Measurements from ENCODE around the gene FNIP1.

FNIP1 gene

DNA sequence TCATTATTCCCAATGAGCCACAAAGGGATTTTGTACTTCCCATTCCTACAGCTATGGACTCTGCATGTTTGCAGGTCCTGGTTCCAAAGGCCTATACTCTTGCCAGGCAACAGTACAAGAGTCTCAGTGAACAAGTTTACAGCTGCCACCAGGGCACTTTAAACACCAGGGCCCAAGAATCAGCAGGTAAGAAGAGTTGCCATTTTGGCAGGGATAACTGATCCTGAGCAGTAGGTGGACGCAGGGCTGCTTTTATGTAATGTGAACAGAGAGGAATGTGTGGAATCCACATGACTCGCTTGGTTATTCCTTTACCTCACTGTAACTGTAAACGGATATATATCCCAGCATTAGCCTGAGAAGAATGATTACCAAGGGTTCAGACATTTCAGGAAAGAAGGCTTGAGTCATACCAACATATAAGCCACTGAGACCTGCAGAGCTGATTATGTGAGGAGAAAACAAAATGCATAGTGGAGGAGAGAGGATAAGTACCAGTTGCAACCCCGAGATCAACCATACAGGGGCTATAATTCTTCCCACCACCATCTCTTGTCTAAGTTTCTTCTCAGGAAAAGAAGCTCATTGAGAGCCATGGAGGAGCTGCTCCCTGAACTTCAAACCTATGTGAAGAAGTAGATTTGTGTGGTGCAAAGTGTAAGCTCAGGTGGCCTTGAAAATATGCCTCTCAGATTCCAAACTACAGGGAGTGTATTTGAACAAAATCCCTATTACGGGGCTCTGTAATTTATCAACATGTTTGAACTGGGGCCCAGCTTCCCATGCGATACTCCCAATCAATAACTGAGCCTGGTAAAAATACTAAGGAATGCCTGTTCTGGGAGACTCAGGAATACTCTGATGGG is 186.4 kb downstream of the FNIP1 start:
- Histone ChIP-seq H3K9me3 (ENCODE audit: insufficient read depth, low read depth, low read length) (no peaks in the 10 kb centered on the region), H3K27me3 (ENCODE audit: insufficient read depth, low read length, poor library complexity, severe bottlenecking) (no peaks in the 10 kb centered on the region), H3K79me2 (ENCODE audit: insufficient read depth, low read length) (peaks cover 94% of the 10 kb centered on the region), H4K20me1 (ENCODE audit: insufficient read depth, low read length, poor library complexity, severe bottlenecking) (peaks cover 13% of the 10 kb centered on the region), H3K4me2 (ENCODE audit: low read depth, low read length, poor library complexity, severe bottlenecking) (no peak overlapping the region), H3K9me2 (replicated peaks; ENCODE audit: low read depth, low read length) (no peaks in the 10 kb centered on the region), H3F3A (ENCODE audit: low read depth) (no peaks in the 10 kb centered on the region), H3K9ac (ENCODE audit: low read depth, low read length, poor library complexity, severe bottlenecking) (no peak overlapping the region), H3K4me1 (ENCODE audit: insufficient read depth, low read length, poor library complexity, severe bottlenecking) (peaks cover 6% of the 10 kb centered on the region), H2AFZ (ENCODE audit: low read length) (no peak overlapping the region), H3K4me3 (ENCODE audit: low read length, poor library complexity, severe bottlenecking) (no peak overlapping the region), H3K36me3 (ENCODE audit: insufficient read depth, low read length) (no peaks in the 10 kb centered on the region)
- no peak for TF ChIP-seq EZH2phosphoT487 (IDR thresholded peaks at IDR 0.05; ENCODE audit: borderline replicate concordance)
- TF ChIP-seq, protein P1, sequence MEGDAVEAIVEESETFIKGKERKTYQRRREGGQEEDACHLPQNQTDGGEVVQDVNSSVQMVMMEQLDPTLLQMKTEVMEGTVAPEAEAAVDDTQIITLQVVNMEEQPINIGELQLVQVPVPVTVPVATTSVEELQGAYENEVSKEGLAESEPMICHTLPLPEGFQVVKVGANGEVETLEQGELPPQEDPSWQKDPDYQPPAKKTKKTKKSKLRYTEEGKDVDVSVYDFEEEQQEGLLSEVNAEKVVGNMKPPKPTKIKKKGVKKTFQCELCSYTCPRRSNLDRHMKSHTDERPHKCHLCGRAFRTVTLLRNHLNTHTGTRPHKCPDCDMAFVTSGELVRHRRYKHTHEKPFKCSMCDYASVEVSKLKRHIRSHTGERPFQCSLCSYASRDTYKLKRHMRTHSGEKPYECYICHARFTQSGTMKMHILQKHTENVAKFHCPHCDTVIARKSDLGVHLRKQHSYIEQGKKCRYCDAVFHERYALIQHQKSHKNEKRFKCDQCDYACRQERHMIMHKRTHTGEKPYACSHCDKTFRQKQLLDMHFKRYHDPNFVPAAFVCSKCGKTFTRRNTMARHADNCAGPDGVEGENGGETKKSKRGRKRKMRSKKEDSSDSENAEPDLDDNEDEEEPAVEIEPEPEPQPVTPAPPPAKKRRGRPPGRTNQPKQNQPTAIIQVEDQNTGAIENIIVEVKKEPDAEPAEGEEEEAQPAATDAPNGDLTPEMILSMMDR (conservative IDR thresholded peaks at IDR 0.05; ENCODE audit: low read length): no peak

DNA sequence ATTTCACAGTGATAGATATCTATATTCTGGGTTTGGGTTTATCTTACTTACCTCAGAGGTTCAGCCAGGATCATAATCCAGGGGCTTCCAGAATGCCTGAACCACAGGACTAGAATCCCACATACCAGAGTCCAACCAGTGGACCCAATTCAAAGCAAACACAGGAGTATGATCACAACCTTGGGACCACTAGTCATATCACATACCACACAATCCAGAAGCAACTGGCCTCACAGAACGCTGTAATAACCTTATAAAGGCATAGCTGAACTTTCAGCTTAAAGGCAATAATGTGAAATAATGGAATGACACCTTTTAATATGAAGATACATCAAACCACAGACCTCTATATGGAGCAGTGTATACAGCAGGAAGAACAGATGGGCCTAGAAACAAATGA is 187.0 kb downstream of the FNIP1 start:
- H2AFZ ChIP-seq (ENCODE audit: low read length): no peak overlapping the region
- peaks cover 91% of the 10 kb centered on the region for H3K79me2 ChIP-seq (ENCODE audit: insufficient read depth, low read length)
- H3K4me3 ChIP-seq (ENCODE audit: low read length, poor library complexity, severe bottlenecking): no peak overlapping the region
- peaks cover 8% of the 10 kb centered on the region for H3K4me1 ChIP-seq (ENCODE audit: insufficient read depth, low read length, poor library complexity, severe bottlenecking)
- TF ChIP-seq, protein P1 (conservative IDR thresholded peaks at IDR 0.05; ENCODE audit: low read length): no peak
- no peak for TF ChIP-seq EZH2phosphoT487 (IDR thresholded peaks at IDR 0.05; ENCODE audit: borderline replicate concordance)
- no peak overlapping the region for H3K4me2 ChIP-seq (ENCODE audit: low read depth, low read length, poor library complexity, severe bottlenecking)
- no peaks in the 10 kb centered on the region for H3K36me3 ChIP-seq (ENCODE audit: insufficient read depth, low read length)
- H3K9me2 ChIP-seq (replicated peaks; ENCODE audit: low read depth, low read length): no peaks in the 10 kb centered on the region
- H3F3A ChIP-seq (ENCODE audit: low read depth): no peaks in the 10 kb centered on the region
- H3K9ac ChIP-seq (ENCODE audit: low read depth, low read length, poor library complexity, severe bottlenecking): no peak overlapping the region
- no peaks in the 10 kb centered on the region for H3K27me3 ChIP-seq (ENCODE audit: insufficient read depth, low read length, poor library complexity, severe bottlenecking)
- H3K9me3 ChIP-seq (ENCODE audit: insufficient read depth, low read depth, low read length): no peaks in the 10 kb centered on the region
- H4K20me1 ChIP-seq (ENCODE audit: insufficient read depth, low read length, poor library complexity, severe bottlenecking): peaks cover 15% of the 10 kb centered on the region

DNA sequence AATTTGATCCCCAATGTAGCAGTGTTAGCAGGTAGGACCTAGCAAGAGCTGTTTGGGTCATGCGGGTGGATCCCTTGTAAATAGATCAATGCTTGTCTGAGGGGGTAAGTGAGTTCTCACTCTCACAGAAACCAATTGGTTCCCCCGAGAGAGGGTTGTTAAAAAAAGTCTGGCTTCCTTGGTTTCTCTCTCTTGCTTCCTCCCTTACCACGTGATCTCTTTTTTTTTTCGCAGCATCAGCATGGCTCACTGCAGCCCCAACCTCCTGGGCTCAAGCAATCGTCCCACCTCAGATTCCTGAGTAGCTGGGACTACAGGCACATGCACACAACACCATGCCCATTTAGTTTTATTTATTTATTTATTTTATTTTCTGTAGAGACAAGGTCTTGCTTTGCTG is 188.2 kb downstream of the FNIP1 start:
- Histone ChIP-seq H3K4me2 (ENCODE audit: low read depth, low read length, poor library complexity, severe bottlenecking) (peak overlapping the region; percentile 48), H3K4me1 (ENCODE audit: insufficient read depth, low read length, poor library complexity, severe bottlenecking) (peaks cover 16% of the 10 kb centered on the region), H3K4me3 (ENCODE audit: low read length, poor library complexity, severe bottlenecking) (no peak overlapping the region), H4K20me1 (ENCODE audit: insufficient read depth, low read length, poor library complexity, severe bottlenecking) (peaks cover 17% of the 10 kb centered on the region), H3K27me3 (ENCODE audit: insufficient read depth, low read length, poor library complexity, severe bottlenecking) (no peaks in the 10 kb centered on the region), H3K9me2 (replicated peaks; ENCODE audit: low read depth, low read length) (no peaks in the 10 kb centered on the region), H3K79me2 (ENCODE audit: insufficient read depth, low read length) (peaks cover 88% of the 10 kb centered on the region), H3K36me3 (ENCODE audit: insufficient read depth, low read length) (no peaks in the 10 kb centered on the region), H3F3A (ENCODE audit: low read depth) (no peaks in the 10 kb centered on the region), H2AFZ (ENCODE audit: low read length) (no peak overlapping the region), H3K9ac (ENCODE audit: low read depth, low read length, poor library complexity, severe bottlenecking) (no peak overlapping the region), H3K9me3 (ENCODE audit: insufficient read depth, low read depth, low read length) (no peaks in the 10 kb centered on the region)
- no peak for TF ChIP-seq EZH2phosphoT487 (IDR thresholded peaks at IDR 0.05; ENCODE audit: borderline replicate concordance)

Measured in Loucy (cell line).